ENCODE measurements around the gene DNAJC5. TPM values are rescaled to one million over a fixed set of nuclear protein-coding genes. Genes with fewer than 3 reads are reported as not detected.

The DNAJC5 gene
- total and polyA plus RNA-seq, 2 donors (not counting 1 experiment from before 2014, with no cell fraction given): 12.2 to 33.3 TPM

DNA sequence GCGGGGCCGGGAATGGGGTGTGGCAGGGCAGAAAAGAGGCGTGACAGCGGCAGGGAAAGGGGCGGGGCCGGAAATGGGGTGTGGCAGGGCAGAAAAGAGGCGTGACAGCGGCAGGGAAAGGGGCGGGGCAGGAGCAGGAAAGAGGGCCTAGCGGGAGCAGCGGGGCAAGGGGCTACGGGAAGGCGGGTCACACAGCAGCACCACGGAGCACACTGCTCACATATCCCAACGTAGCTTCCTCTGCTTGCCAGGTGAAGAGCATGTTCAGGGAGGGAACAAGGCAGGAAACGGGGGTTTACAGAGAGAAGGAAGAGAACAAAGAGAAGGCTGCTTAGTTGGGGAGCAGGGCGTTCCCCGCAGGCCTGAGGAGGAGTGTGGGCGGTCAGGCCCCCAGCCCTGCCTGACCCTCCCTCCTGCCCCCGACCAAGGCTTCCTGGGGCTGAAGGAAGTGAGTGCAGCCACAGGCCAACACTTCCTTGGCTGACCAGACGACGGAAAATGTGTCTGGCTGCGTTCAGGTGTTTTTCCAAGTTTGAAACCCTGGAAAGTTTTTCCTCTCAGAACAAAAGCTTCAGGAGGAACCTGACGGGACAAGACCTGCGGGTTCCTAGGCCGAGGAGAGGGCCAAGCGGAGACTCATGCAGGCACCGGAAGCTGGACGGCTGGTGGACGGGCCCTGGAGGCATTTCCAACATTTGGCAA lies 47.5 kb downstream of the DNAJC5 start:
- intact Hi-C loops (cut with micrococcal nuclease): no loop called here
- no peaks in the 10 kb centered on the region for H3K27me3 ChIP-seq (replicated peaks in 1 of 4; ENCODE audit: control extremely low read depth in 1 of 4, control insufficient read depth in 3 of 4, insufficient read depth in 4 of 4, low read length in 3 of 4)
- no peak overlapping the region for H2AFZ ChIP-seq (ENCODE audit: insufficient read depth, low read depth, low read length, poor library complexity, severe bottlenecking)
- H3K9ac ChIP-seq (ENCODE audit: low read length): no peak overlapping the region
- ChIA-PET CTCF (interaction anchor here (1.0 kb wide), 1 partner anchor 12 kb away, joined by 3 read pairs; no protein-coding TSS in a partner anchor), POLR2A (no interaction called here)
- peaks cover 0 to 29% (median 0%) of the 10 kb centered on the region in 3 donors for H3K9me3 ChIP-seq (ENCODE audit: control extremely low read depth in 1 of 3, control insufficient read depth in 2 of 3, insufficient read depth in 1 of 3, low read length in 2 of 3)
- DNase-seq (peak; percentile 38), ATAC-seq (ENCODE audit: low read depth) (no peak)
- peaks cover 0 to 65% of the 10 kb centered on the region in 2 experiments for H3K36me3 ChIP-seq (replicated peaks in 1 of 2; ENCODE audit: control extremely low read depth in 1 of 2, control insufficient read depth in 1 of 2, extremely low read depth in 1 of 2, insufficient read depth in 2 of 2, low read length in 1 of 2)
- H3K4me3 ChIP-seq (ENCODE audit: control extremely low read depth in 1 of 5, extremely low read depth in 1 of 5, insufficient read depth in 1 of 5, low read depth in 2 of 5, low read length in 4 of 5): no peak overlapping the region
- H3K79me2 ChIP-seq (ENCODE audit: control insufficient read depth, insufficient read depth, low read length): peaks cover 55% of the 10 kb centered on the region
- 77% methylated on average over 19 of the region's 30 CpGs for WGBS (ENCODE audit: insufficient coverage)
- TF ChIP-seq, protein P1, sequence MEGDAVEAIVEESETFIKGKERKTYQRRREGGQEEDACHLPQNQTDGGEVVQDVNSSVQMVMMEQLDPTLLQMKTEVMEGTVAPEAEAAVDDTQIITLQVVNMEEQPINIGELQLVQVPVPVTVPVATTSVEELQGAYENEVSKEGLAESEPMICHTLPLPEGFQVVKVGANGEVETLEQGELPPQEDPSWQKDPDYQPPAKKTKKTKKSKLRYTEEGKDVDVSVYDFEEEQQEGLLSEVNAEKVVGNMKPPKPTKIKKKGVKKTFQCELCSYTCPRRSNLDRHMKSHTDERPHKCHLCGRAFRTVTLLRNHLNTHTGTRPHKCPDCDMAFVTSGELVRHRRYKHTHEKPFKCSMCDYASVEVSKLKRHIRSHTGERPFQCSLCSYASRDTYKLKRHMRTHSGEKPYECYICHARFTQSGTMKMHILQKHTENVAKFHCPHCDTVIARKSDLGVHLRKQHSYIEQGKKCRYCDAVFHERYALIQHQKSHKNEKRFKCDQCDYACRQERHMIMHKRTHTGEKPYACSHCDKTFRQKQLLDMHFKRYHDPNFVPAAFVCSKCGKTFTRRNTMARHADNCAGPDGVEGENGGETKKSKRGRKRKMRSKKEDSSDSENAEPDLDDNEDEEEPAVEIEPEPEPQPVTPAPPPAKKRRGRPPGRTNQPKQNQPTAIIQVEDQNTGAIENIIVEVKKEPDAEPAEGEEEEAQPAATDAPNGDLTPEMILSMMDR (IDR thresholded peaks at IDR 0.05): no peak
- no peak for TF ChIP-seq EZH2 (IDR thresholded peaks at IDR 0.05; ENCODE audit: borderline replicate concordance, insufficient read depth, low read depth, low read length, poor library complexity, severe bottlenecking)
- Mint-ChIP-seq H3K4me3 (no peak overlapping the region), H3K4me1 (peaks cover 23% of the 10 kb centered on the region), H3K9me3 (ENCODE audit: insufficient read depth) (no peaks in the 10 kb centered on the region), H3K27me3 (no peaks in the 10 kb centered on the region), H3K27ac (peak overlapping the region; percentile 41)
- peaks cover 91% of the 10 kb centered on the region for H4K20me1 ChIP-seq (ENCODE audit: control insufficient read depth, insufficient read depth, low read length, poor library complexity, severe bottlenecking)
- peak overlapping the region in 1 of 2 donors; percentile 1 for H3K27ac ChIP-seq (ENCODE audit: low read length in 2 of 2)
- H3K4me1 ChIP-seq (ENCODE audit: control insufficient read depth in 2 of 2, insufficient read depth in 2 of 2, low read length in 2 of 2): peaks cover 14 to 21% of the 10 kb centered on the region in 2 donors
- peak overlapping the region; percentile 43 for H3K4me2 ChIP-seq (replicated peaks; ENCODE audit: low read depth, low read length, poor library complexity, severe bottlenecking)

All from B cell (primary cell).